ENCODE measurements around the gene DNAJB14.

DNA sequence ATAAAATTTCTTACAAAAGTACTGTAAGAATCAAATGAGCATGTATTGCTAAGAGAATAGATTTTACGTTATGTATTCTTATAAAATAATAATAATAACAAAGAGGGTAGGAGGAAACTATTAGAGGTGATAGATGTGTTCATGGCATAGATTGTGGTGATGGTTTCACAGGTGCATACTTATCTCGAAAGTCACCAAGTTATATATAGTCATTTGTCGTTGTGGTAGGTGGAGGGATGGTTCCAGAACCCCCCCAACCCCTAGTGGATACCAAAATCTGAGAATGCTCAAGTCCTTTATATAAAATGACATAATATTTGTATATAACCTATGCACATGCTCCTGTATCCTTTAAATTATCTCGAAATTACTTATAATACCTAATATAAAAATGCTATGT is 40.4 kb upstream of the DNAJB14 start:
- no peak for TF ChIP-seq SUZ12 (IDR thresholded peaks at IDR 0.05; ENCODE audit: extremely low read depth, insufficient read depth, insufficient read length)
- TF ChIP-seq ZNF274 (IDR thresholded peaks at IDR 0.05; ENCODE audit: low read depth, low read length) = no peak
- no peak for TF ChIP-seq YY1 (IDR thresholded peaks at IDR 0.05; ENCODE audit: insufficient read depth, insufficient read length)
